Measurements from ENCODE around the gene ASTN2. TPM values are rescaled to one million over a fixed set of nuclear protein-coding genes. Genes with fewer than 3 reads are reported as not detected.

The ASTN2 gene
- total and polyA plus RNA-seq, 2 experiments from 2014 or later: 5.8 to 7.5 TPM

DNA sequence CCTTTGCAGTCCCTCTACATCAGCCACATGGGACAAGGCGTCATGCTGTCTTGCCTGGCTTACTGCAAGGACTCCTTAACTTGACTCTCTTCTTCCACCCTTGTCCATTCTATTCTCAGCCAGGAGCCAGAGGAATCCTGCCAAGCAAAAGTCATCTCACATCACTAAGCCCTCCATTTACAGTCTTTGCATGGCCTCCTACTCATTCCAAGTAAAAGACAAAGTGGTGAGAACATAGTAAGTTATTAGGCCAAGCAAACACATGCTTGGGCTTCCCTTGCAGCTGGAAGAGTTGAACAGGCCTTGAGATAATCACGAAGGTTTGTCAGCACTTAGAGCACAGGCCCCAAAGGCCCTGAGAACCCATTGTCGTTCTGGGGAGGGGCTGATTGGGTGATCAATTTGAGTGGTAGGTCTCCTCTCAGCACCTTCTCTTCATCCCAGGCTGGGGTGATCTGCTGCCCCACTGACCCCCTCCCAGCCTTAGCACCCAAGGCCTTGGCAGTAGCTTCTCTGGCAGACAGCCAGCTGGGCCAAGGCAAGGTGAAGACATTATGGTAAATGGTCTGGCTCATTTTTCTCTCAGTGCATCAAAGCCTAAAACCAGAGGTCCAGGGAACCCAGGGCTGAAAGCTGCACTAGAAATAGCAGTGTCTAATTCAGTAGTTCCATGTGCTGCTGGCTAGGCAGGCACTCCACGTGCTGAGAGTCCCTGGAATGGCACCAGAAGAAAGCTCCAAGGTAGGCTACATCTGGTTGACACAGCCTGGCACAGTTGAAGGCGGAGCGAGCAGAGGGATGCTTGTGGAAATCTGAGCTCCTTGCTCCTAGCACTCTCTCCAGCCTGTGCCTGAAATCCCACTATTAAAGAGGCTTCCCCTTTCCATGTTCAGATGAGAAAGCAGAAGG lies 121.4 kb downstream of the ASTN2 start:
- no peak overlapping the region for H3K9ac ChIP-seq
- H3K4me2 ChIP-seq (ENCODE audit: unreplicated experiment): no peak overlapping the region
- no peaks in the 10 kb centered on the region for H3F3A ChIP-seq (ENCODE audit: insufficient read depth)
- H3K9me2 ChIP-seq (ENCODE audit: insufficient read depth): no peaks in the 10 kb centered on the region
- no peak overlapping the region for H2AFZ ChIP-seq
- no peaks in the 10 kb centered on the region for H3K27me3 ChIP-seq (replicated peaks; ENCODE audit: insufficient read depth)
- DNase-seq: no peak
- WGBS, 2 experiments (ENCODE audit: low coverage in 1 of 2, low lambda C conversion rate in 2 of 2, missing lambda C conversion rate in 2 of 2): 5 to 6% methylated on average over 6 of the region's 6 CpGs
- TF ChIP-seq EZH2phosphoT487 (IDR thresholded peaks at IDR 0.05; ENCODE audit: insufficient read depth, low read depth) (no peak), EZH2 (IDR thresholded peaks at IDR 0.05; ENCODE audit: insufficient read depth, poor library complexity, severe bottlenecking) (no peak)
- no peaks in the 10 kb centered on the region for H3K79me2 ChIP-seq (ENCODE audit: insufficient read depth)
- H3K9me3 ChIP-seq (ENCODE audit: low read depth): no peaks in the 10 kb centered on the region
- in situ Hi-C loops (cut with MboI): no loop called here
- no peaks in the 10 kb centered on the region for H4K20me1 ChIP-seq (ENCODE audit: insufficient read depth)
- no peaks in the 10 kb centered on the region for H3K4me1 ChIP-seq (ENCODE audit: insufficient read depth)
- no peak overlapping the region for H3K27ac ChIP-seq
- H3K4me3 ChIP-seq: no peak overlapping the region
- no peaks in the 10 kb centered on the region for H3K36me3 ChIP-seq (ENCODE audit: low read depth)

DNA sequence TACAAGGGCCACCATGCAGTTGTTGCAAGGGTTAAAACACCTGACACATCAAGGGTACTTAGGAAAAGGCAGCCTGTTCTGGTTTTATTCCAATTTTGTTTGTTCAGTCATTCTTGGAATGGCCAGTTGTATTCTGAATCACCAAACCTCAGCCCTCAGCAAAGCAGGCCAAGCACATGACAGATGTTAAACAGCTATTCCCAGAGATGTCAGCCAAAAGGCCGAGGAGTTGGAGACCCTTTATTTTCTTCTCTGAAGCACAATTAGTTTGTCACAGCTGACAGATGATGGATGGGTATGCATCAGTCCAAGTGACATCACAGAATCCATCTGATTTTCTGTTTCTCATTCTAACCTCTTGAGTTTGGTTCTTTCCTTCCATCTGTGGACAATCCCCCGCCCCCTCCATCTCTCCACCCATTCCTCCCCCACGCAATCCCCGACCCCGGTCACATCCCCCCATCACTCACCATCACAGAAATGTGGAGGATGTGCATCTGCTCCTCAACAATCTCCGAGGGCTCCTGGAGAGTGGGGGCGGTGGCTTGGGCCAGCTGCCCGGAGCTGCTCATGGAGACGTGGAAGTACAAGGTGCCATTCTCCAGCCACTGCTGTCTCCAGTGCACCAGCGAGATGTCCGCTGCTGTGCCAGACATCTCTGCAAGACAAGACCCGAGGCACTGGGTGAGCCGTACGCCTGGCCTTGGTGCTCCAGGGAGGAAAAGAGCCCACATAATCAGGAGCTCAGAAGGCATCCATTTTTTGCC lies 123.8 kb downstream of the ASTN2 start:
- no peak overlapping the region for H2AFZ ChIP-seq
- no peaks in the 10 kb centered on the region for H3K9me2 ChIP-seq (ENCODE audit: insufficient read depth)
- no peaks in the 10 kb centered on the region for H3K9me3 ChIP-seq (ENCODE audit: low read depth)
- H3K27me3 ChIP-seq (replicated peaks; ENCODE audit: insufficient read depth): no peaks in the 10 kb centered on the region
- no peaks in the 10 kb centered on the region for H4K20me1 ChIP-seq (ENCODE audit: insufficient read depth)
- peak; percentile 14 for DNase-seq
- H3K4me2 ChIP-seq (ENCODE audit: unreplicated experiment): no peak overlapping the region
- 18 to 22% methylated on average over 14 of the region's 14 CpGs for WGBS, 2 experiments (ENCODE audit: low coverage in 1 of 2, low lambda C conversion rate in 2 of 2, missing lambda C conversion rate in 2 of 2)
- H3F3A ChIP-seq (ENCODE audit: insufficient read depth): no peaks in the 10 kb centered on the region
- no peak overlapping the region for H3K9ac ChIP-seq
- no peak overlapping the region for H3K27ac ChIP-seq
- no peaks in the 10 kb centered on the region for H3K4me1 ChIP-seq (ENCODE audit: insufficient read depth)
- TF ChIP-seq EZH2phosphoT487 (IDR thresholded peaks at IDR 0.05; ENCODE audit: insufficient read depth, low read depth) (no peak), EZH2 (IDR thresholded peaks at IDR 0.05; ENCODE audit: insufficient read depth, poor library complexity, severe bottlenecking) (no peak)
- H3K4me3 ChIP-seq: no peak overlapping the region
- in situ Hi-C loops (cut with MboI): no loop called here
- no peaks in the 10 kb centered on the region for H3K36me3 ChIP-seq (ENCODE audit: low read depth)
- no peaks in the 10 kb centered on the region for H3K79me2 ChIP-seq (ENCODE audit: insufficient read depth)

DNA sequence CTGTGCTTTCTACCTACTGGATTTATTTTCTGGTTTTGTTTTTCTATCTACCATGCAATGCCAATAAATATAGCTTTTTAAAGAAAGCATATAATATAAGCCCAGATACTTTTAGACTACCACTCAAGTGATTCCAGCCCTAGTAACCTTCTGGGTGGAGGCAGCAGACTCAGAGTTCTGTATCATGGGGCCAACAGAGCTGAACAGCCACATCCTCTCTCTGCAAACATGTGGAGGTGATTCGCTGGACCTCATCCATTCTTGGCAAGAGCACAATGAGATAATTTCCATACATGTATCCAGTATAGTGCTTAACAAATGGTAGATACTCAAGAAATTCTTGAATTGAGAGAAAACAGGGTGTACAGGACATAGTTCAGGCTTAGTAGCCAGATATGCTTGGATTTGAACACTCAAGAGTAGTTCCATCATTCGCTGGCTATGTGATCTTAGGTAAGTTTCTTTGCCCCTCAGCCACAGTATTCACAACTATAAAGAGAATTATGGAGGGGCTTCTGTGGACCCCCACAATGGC lies 124.5 kb downstream of the ASTN2 start:
- H3K79me2 ChIP-seq (ENCODE audit: insufficient read depth): no peaks in the 10 kb centered on the region
- no peaks in the 10 kb centered on the region for H3K4me1 ChIP-seq (ENCODE audit: insufficient read depth)
- no peaks in the 10 kb centered on the region for H3F3A ChIP-seq (ENCODE audit: insufficient read depth)
- no peak overlapping the region for H3K4me3 ChIP-seq
- 32 to 54% methylated on average over 2 of the region's 2 CpGs for WGBS, 2 experiments (ENCODE audit: low coverage in 1 of 2, low lambda C conversion rate in 2 of 2, missing lambda C conversion rate in 2 of 2)
- in situ Hi-C loops (cut with MboI): no loop called here
- no peaks in the 10 kb centered on the region for H3K36me3 ChIP-seq (ENCODE audit: low read depth)
- H3K9me2 ChIP-seq (ENCODE audit: insufficient read depth): no peaks in the 10 kb centered on the region
- no peak for TF ChIP-seq EZH2 (IDR thresholded peaks at IDR 0.05; ENCODE audit: insufficient read depth, poor library complexity, severe bottlenecking)
- no peak for TF ChIP-seq EZH2phosphoT487 (IDR thresholded peaks at IDR 0.05; ENCODE audit: insufficient read depth, low read depth)
- H4K20me1 ChIP-seq (ENCODE audit: insufficient read depth): no peaks in the 10 kb centered on the region
- no peaks in the 10 kb centered on the region for H3K9me3 ChIP-seq (ENCODE audit: low read depth)
- no peak overlapping the region for H3K4me2 ChIP-seq (ENCODE audit: unreplicated experiment)
- no peak for DNase-seq
- H3K27me3 ChIP-seq (replicated peaks; ENCODE audit: insufficient read depth): no peaks in the 10 kb centered on the region
- no peak overlapping the region for H3K27ac ChIP-seq
- no peak overlapping the region for H2AFZ ChIP-seq
- no peak overlapping the region for H3K9ac ChIP-seq

DNA sequence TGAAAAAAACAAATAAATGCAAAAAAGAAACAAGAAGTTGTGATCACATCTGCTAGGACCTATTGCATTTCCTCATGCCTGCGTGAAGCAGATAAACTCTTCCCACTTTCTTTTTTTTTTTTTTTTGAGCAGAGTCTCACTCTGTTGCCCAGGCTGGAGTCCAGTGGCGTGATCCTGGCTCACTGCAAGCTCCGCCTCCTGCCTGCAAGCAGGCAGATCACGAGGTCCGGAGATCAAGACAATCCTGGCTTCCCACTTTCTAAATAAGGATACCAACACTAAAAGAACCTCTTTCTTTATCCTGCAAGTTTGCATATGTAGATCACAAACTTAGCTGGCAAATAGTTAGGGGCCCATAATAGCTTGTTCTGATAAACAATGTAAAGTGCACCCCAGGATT lies 128.6 kb downstream of the ASTN2 start:
- no peak overlapping the region for H3K4me3 ChIP-seq
- H3K27ac ChIP-seq: no peak overlapping the region
- WGBS, 2 experiments (ENCODE audit: low coverage in 1 of 2, low lambda C conversion rate in 2 of 2, missing lambda C conversion rate in 2 of 2): 13 to 14% methylated on average over 5 of the region's 5 CpGs
- H3K4me1 ChIP-seq (ENCODE audit: insufficient read depth): no peaks in the 10 kb centered on the region
- H4K20me1 ChIP-seq (ENCODE audit: insufficient read depth): no peaks in the 10 kb centered on the region
- H3K4me2 ChIP-seq (ENCODE audit: unreplicated experiment): no peak overlapping the region
- H3K9me3 ChIP-seq (ENCODE audit: low read depth): no peaks in the 10 kb centered on the region
- H3K9me2 ChIP-seq (ENCODE audit: insufficient read depth): no peaks in the 10 kb centered on the region
- no peak overlapping the region for H2AFZ ChIP-seq
- in situ Hi-C loops (cut with MboI): no loop called here
- H3F3A ChIP-seq (ENCODE audit: insufficient read depth): no peaks in the 10 kb centered on the region
- H3K79me2 ChIP-seq (ENCODE audit: insufficient read depth): no peaks in the 10 kb centered on the region
- TF ChIP-seq EZH2phosphoT487 (IDR thresholded peaks at IDR 0.05; ENCODE audit: insufficient read depth, low read depth) (no peak), EZH2 (IDR thresholded peaks at IDR 0.05; ENCODE audit: insufficient read depth, poor library complexity, severe bottlenecking) (no peak)
- no peaks in the 10 kb centered on the region for H3K27me3 ChIP-seq (replicated peaks; ENCODE audit: insufficient read depth)
- no peak overlapping the region for H3K9ac ChIP-seq
- no peak for DNase-seq
- H3K36me3 ChIP-seq (ENCODE audit: low read depth): no peaks in the 10 kb centered on the region

All from GM23248 (cell line).